Measurements from ENCODE around the gene BLOC1S5. TPM values are rescaled to one million over a fixed set of nuclear protein-coding genes. Genes with fewer than 3 reads are reported as not detected.

The BLOC1S5 gene
- total RNA-seq, 1 donor from 2014 or later: 10.9 TPM

DNA sequence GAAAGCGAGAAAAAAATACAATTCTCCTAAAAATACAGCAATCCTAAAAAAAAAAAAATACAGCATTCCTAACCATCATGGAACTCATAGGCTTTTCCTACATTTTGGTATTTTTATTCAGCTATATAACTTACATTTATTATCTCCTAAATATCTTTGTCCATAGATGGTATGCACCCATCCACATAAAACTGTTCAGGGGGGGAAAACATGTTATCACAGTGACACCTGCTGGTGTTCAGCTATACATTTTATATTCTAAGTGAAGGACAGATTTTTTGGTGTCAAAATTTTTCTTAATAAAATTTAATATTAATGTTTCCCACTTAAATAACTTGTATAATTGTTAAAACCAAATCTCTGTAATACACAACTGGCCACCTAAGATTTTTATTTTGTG lies 58.0 kb downstream of the BLOC1S5 start:
- DNase-seq (ENCODE audit: low read depth): no peak
- no peak overlapping the region for H3K4me3 ChIP-seq (ENCODE audit: low read depth, low read length)
- TF ChIP-seq, protein P1, sequence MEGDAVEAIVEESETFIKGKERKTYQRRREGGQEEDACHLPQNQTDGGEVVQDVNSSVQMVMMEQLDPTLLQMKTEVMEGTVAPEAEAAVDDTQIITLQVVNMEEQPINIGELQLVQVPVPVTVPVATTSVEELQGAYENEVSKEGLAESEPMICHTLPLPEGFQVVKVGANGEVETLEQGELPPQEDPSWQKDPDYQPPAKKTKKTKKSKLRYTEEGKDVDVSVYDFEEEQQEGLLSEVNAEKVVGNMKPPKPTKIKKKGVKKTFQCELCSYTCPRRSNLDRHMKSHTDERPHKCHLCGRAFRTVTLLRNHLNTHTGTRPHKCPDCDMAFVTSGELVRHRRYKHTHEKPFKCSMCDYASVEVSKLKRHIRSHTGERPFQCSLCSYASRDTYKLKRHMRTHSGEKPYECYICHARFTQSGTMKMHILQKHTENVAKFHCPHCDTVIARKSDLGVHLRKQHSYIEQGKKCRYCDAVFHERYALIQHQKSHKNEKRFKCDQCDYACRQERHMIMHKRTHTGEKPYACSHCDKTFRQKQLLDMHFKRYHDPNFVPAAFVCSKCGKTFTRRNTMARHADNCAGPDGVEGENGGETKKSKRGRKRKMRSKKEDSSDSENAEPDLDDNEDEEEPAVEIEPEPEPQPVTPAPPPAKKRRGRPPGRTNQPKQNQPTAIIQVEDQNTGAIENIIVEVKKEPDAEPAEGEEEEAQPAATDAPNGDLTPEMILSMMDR (conservative IDR thresholded peaks at IDR 0.05; ENCODE audit: low read depth, low read length): peak; percentile 60

DNA sequence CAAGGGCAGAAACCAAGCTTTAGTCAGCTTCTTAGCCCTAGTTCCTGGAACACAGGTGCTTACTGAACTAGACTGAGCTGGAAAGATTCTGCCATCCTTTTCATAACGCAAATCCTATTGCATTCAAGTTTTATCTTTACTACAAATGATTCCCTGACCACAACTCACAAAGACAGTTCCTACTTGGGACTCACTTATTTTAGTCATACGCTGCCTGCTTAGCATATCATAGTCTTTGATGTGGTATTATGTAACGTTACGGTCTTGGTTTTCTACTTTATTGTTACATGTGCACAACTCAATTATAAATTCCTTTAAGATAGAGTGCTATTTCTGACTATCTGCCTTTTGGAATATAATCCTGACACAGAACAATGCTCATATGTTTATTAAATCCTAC lies 59.1 kb downstream of the BLOC1S5 start:
- TF ChIP-seq, protein P1 (conservative IDR thresholded peaks at IDR 0.05; ENCODE audit: low read depth, low read length): no peak
- DNase-seq (ENCODE audit: low read depth): no peak
- H3K4me3 ChIP-seq (ENCODE audit: low read depth, low read length): no peak overlapping the region

DNA sequence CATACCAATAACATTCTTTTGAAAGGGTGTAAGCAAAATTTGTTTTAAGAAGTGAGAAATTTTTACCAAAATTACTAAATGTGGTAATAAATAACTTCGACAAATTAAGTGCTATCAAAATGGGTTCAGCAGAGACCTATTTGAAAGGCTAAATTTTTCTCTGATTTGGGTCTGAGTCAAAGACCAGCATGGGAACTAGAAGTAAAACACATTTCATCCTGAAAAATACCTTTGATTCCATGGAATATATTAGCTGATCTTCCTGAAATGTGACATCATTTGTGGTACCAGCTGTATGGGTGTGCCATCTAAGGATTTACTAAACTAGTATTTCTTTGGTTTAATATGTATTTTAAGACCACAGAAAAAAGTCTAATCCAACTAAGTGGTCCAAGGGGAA lies 63.6 kb downstream of the BLOC1S5 start:
- TF ChIP-seq, protein P1 (conservative IDR thresholded peaks at IDR 0.05; ENCODE audit: low read depth, low read length): no peak
- no peak overlapping the region for H3K4me3 ChIP-seq (ENCODE audit: low read depth, low read length)
- DNase-seq (ENCODE audit: low read depth): no peak

DNA sequence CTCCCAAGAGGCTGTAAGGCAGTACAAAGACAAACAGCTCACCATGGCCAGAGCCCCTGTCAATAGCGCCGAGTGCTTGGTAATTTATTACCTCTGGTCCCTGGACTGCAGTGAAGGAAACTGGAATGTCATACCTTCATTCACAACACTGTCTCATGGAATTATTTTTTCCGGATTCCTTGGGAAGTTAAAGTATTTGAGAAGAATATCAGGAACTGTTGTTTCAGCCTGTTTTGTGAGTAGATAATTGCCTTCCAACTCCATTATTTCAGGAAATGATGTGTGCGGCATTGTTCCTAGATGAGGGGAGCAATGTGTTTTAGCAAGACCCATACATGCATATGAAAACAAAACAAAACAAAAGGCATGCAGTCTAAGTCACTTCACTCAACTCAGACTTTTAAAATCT lies 64.0 kb downstream of the BLOC1S5 start:
- no peak for DNase-seq (ENCODE audit: low read depth)
- TF ChIP-seq, protein P1 (conservative IDR thresholded peaks at IDR 0.05; ENCODE audit: low read depth, low read length): no peak
- H3K4me3 ChIP-seq (ENCODE audit: low read depth, low read length): no peak overlapping the region

DNA sequence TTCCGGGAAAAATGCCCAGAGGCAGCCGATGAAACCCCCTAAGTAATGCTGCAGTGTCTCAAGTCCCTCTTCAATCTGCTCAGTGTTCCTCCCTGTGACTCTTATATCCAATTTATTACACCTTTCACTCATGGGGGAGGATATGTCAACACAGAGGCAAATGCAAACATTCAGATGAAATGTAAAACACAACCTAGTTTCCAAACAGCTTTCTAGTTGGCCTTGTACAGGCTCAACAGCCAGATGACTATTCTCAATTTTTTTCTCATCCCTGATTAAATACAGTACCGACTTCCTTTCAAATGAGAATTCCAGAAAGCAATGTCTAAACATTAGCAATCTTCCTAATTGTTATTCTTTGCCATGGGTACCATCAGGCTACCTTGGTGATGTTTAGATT lies 65.0 kb downstream of the BLOC1S5 start:
- TF ChIP-seq, protein P1 (conservative IDR thresholded peaks at IDR 0.05; ENCODE audit: low read depth, low read length): no peak
- no peak overlapping the region for H3K4me3 ChIP-seq (ENCODE audit: low read depth, low read length)
- no peak for DNase-seq (ENCODE audit: low read depth)

DNA sequence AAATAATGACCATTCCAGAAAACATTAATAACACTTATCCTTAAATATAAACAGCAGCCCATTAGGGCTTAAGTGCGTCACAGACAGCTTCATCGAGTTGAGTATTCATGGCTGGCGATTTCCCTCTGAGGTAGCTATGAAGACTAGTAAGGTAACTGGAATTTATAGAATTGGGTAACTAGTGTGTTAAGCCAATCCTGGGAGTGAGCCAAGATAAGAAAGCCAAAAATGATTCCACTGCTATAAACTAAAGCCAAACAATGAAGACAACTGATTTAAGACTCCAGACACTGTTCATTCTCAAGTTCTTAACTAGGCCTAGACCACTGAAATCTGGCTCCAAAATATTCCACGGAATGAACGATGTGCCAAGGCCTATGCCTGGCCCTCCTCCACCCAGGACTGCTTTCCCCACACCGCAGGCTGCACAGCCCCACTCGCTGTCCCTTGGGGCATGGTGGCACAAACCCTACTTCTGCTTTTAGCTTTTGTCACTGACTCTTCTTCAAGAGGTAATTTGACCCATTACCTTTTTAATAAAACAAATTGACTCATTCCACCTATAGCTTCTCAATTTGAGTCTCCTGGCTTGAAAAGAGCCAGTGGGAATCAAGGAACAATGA lies 66.0 kb downstream of the BLOC1S5 start:
- H3K4me3 ChIP-seq (ENCODE audit: low read depth, low read length): no peak overlapping the region
- no peak for DNase-seq (ENCODE audit: low read depth)
- TF ChIP-seq, protein P1 (conservative IDR thresholded peaks at IDR 0.05; ENCODE audit: low read depth, low read length): no peak

DNA sequence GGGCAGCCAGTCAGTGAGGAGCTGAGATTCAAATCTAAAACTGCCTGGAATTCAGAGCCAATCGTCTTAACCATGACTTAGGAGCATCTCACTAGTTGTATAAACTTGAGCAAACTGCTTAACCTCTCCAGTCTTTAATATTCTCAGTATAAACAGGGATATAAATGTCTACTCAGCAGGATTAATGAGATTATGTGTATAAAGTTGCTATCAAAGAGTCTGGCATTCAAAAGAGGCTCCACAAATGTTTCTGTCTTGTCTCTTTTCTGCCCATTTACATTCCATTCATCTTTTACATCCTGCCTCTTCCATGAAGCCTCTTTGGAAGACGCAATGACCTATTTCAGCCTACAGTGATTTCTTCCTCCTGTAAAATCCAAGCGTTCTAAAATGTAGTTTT lies 66.9 kb downstream of the BLOC1S5 start:
- H3K4me3 ChIP-seq (ENCODE audit: low read depth, low read length): no peak overlapping the region

More for the DNA sequence above, 66.9 kb downstream of the BLOC1S5 start:
- TF ChIP-seq, protein P1 (conservative IDR thresholded peaks at IDR 0.05; ENCODE audit: low read depth, low read length): no peak
- DNase-seq (ENCODE audit: low read depth): no peak

Data from epithelial cell of proximal tubule (primary cell).